Measurements from ENCODE around the gene LRRN3.

LRRN3 gene

DNA sequence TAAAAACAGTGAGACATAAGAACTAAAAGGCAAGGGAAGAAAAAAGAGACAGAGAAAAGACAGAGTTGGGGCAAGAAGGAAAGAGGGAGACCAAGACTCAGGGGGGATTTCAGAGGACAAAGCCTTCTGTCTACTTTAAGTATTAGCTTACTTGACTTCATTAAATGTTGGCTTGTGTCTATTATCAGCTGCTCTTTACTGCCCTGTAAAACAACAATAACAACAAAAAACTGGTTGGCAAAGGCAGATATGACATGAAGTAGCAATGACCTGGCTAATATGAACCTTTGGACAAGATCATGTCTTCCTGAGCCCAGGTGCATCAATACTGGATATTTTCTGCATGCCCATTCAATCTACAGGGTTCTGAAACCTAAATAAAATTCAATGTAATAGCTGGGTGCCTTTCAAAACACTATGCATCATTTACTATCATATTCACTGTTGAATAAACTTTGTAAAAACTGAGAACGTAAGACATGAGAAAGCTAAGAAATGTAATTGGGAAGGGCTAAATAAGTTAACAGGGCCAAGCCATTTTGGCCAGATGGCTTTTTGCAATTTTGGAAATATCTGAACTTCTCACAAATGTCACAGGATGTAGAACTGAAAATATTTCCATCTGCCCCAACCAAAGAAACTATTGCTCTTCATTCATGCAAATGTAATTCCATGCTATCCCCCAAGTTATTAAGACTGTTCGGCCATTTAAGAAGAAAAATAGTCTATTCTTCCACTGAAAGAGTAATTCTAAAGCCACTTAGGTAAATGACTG, 49.4 kb downstream of the LRRN3 start (continued):
- TF ChIP-seq, protein P1, sequence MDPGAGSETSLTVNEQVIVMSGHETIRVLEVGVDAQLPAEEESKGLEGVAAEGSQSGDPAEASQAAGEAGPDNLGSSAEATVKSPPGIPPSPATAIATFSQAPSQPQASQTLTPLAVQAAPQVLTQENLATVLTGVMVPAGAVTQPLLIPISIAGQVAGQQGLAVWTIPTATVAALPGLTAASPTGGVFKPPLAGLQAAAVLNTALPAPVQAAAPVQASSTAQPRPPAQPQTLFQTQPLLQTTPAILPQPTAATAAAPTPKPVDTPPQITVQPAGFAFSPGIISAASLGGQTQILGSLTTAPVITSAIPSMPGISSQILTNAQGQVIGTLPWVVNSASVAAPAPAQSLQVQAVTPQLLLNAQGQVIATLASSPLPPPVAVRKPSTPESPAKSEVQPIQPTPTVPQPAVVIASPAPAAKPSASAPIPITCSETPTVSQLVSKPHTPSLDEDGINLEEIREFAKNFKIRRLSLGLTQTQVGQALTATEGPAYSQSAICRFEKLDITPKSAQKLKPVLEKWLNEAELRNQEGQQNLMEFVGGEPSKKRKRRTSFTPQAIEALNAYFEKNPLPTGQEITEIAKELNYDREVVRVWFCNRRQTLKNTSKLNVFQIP (CRISPR knock-in tag; IDR thresholded peaks at IDR 0.05; ENCODE audit: borderline replicate concordance, low read depth): no peak
- TF ChIP-seq CSDC2 (CRISPR knock-in tag; IDR thresholded peaks at IDR 0.05) (no peak), SNAI2 (CRISPR knock-in tag; IDR thresholded peaks at IDR 0.05) (no peak), RARB (CRISPR knock-in tag; IDR thresholded peaks at IDR 0.05) (no peak), ZNF565 (CRISPR knock-in tag; conservative IDR thresholded peaks at IDR 0.05; ENCODE audit: low read depth) (no peak)
- TF ChIP-seq, protein P2, sequence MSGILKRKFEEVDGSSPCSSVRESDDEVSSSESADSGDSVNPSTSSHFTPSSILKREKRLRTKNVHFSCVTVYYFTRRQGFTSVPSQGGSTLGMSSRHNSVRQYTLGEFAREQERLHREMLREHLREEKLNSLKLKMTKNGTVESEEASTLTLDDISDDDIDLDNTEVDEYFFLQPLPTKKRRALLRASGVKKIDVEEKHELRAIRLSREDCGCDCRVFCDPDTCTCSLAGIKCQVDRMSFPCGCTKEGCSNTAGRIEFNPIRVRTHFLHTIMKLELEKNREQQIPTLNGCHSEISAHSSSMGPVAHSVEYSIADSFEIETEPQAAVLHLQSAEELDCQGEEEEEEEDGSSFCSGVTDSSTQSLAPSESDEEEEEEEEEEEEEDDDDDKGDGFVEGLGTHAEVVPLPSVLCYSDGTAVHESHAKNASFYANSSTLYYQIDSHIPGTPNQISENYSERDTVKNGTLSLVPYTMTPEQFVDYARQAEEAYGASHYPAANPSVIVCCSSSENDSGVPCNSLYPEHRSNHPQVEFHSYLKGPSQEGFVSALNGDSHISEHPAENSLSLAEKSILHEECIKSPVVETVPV (CRISPR knock-in tag; IDR thresholded peaks at IDR 0.05): no peak

DNA sequence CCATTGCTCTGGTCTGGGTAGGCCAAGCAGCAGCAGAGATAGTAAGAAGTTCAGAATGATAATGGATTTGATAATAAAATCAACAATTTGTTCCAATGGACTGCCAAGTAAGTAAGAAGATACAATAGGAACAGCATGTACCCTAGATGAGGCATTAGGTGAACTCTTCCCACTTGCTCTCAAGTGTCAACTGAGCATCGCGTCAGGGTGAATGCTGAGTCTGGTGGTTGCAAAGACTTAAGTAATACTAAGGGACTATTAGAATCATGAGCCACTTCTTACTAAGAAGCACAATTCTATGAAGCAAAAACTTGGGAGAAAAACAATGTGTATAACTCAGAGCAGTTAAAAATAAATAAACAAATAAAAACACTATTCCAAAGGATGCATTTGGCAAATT, 54.5 kb downstream of the LRRN3 start:
- TF ChIP-seq ZNF565 (CRISPR knock-in tag; conservative IDR thresholded peaks at IDR 0.05; ENCODE audit: low read depth) (no peak), BACH2 (CRISPR knock-in tag; IDR thresholded peaks at IDR 0.05; ENCODE audit: borderline replicate concordance) (no peak), OSR1 (CRISPR knock-in tag; IDR thresholded peaks at IDR 0.05) (no peak), PPARA (CRISPR knock-in tag; IDR thresholded peaks at IDR 0.05; ENCODE audit: borderline replicate concordance) (no peak), ZC3H10 (CRISPR knock-in tag; IDR thresholded peaks at IDR 0.05) (no peak), SNAI2 (CRISPR knock-in tag; IDR thresholded peaks at IDR 0.05) (no peak), ZNF70 (CRISPR knock-in tag; IDR thresholded peaks at IDR 0.05) (no peak), RARB (CRISPR knock-in tag; IDR thresholded peaks at IDR 0.05) (no peak), ZFP30 (CRISPR knock-in tag; IDR thresholded peaks at IDR 0.05) (no peak), ISL1 (CRISPR knock-in tag; IDR thresholded peaks at IDR 0.05) (no peak), ZNF8 (CRISPR knock-in tag; IDR thresholded peaks at IDR 0.05) (no peak)
- TF ChIP-seq, protein P3, sequence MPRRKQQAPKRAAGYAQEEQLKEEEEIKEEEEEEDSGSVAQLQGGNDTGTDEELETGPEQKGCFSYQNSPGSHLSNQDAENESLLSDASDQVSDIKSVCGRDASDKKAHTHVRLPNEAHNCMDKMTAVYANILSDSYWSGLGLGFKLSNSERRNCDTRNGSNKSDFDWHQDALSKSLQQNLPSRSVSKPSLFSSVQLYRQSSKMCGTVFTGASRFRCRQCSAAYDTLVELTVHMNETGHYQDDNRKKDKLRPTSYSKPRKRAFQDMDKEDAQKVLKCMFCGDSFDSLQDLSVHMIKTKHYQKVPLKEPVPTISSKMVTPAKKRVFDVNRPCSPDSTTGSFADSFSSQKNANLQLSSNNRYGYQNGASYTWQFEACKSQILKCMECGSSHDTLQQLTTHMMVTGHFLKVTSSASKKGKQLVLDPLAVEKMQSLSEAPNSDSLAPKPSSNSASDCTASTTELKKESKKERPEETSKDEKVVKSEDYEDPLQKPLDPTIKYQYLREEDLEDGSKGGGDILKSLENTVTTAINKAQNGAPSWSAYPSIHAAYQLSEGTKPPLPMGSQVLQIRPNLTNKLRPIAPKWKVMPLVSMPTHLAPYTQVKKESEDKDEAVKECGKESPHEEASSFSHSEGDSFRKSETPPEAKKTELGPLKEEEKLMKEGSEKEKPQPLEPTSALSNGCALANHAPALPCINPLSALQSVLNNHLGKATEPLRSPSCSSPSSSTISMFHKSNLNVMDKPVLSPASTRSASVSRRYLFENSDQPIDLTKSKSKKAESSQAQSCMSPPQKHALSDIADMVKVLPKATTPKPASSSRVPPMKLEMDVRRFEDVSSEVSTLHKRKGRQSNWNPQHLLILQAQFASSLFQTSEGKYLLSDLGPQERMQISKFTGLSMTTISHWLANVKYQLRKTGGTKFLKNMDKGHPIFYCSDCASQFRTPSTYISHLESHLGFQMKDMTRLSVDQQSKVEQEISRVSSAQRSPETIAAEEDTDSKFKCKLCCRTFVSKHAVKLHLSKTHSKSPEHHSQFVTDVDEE (CRISPR knock-in tag; IDR thresholded peaks at IDR 0.05): no peak
- TF ChIP-seq, protein P1 (CRISPR knock-in tag; IDR thresholded peaks at IDR 0.05; ENCODE audit: borderline replicate concordance, low read depth): no peak
- TF ChIP-seq, protein P4, sequence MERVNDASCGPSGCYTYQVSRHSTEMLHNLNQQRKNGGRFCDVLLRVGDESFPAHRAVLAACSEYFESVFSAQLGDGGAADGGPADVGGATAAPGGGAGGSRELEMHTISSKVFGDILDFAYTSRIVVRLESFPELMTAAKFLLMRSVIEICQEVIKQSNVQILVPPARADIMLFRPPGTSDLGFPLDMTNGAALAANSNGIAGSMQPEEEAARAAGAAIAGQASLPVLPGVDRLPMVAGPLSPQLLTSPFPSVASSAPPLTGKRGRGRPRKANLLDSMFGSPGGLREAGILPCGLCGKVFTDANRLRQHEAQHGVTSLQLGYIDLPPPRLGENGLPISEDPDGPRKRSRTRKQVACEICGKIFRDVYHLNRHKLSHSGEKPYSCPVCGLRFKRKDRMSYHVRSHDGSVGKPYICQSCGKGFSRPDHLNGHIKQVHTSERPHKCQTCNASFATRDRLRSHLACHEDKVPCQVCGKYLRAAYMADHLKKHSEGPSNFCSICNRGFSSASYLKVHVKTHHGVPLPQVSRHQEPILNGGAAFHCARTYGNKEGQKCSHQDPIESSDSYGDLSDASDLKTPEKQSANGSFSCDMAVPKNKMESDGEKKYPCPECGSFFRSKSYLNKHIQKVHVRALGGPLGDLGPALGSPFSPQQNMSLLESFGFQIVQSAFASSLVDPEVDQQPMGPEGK (CRISPR knock-in tag; IDR thresholded peaks at IDR 0.05; ENCODE audit: borderline replicate concordance): no peak
- ATAC-seq: no peak

DNA sequence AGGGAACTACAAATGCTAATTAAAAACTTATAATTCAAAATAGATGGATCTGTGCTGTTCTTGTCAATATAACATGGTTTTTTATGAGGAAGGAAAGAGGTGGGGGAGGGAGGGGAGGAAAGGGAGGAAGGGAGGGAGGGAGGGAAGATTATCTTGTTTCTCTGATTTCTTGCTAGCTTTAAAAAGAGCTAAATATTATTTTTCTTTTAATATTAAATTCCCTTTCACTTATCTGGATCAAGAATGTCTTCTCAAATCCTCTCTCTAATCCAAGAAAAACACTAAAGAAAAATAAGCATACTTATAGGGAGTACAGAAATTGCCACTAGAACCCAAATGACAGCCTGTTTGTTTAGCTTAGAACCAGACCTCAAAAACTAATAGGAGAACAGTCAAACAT, 55.2 kb downstream of the LRRN3 start:
- no peak for ATAC-seq
- TF ChIP-seq ZFP3 (CRISPR knock-in tag; IDR thresholded peaks at IDR 0.05) (no peak), ESRRG (CRISPR knock-in tag; IDR thresholded peaks at IDR 0.05) (no peak), ARNTL (CRISPR knock-in tag; IDR thresholded peaks at IDR 0.05; ENCODE audit: borderline replicate concordance, low read depth) (no peak), PPARA (CRISPR knock-in tag; IDR thresholded peaks at IDR 0.05; ENCODE audit: borderline replicate concordance) (no peak), ZFP30 (CRISPR knock-in tag; IDR thresholded peaks at IDR 0.05) (no peak), GLIS3 (CRISPR knock-in tag; IDR thresholded peaks at IDR 0.05) (no peak), TOX (CRISPR knock-in tag; IDR thresholded peaks at IDR 0.05; ENCODE audit: borderline replicate concordance) (no peak), TCF4 (CRISPR knock-in tag; IDR thresholded peaks at IDR 0.05; ENCODE audit: borderline replicate concordance) (no peak), ZC3H10 (CRISPR knock-in tag; IDR thresholded peaks at IDR 0.05) (no peak)
- TF ChIP-seq, protein P2 (CRISPR knock-in tag; IDR thresholded peaks at IDR 0.05): no peak
- TF ChIP-seq, protein P4 (CRISPR knock-in tag; IDR thresholded peaks at IDR 0.05; ENCODE audit: borderline replicate concordance): no peak
- TF ChIP-seq, protein P5, sequence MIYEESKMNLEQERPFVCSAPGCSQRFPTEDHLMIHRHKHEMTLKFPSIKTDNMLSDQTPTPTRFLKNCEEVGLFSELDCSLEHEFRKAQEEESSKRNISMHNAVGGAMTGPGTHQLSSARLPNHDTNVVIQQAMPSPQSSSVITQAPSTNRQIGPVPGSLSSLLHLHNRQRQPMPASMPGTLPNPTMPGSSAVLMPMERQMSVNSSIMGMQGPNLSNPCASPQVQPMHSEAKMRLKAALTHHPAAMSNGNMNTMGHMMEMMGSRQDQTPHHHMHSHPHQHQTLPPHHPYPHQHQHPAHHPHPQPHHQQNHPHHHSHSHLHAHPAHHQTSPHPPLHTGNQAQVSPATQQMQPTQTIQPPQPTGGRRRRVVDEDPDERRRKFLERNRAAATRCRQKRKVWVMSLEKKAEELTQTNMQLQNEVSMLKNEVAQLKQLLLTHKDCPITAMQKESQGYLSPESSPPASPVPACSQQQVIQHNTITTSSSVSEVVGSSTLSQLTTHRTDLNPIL (CRISPR knock-in tag; IDR thresholded peaks at IDR 0.05; ENCODE audit: low read depth): no peak

Data from SK-N-SH treated with all-trans-retinoic acid at 6 μM for 48 hours (cell line).